Natural killer cell (primary cell): ENCODE data around the gene C3. TPM values are rescaled to one million over a fixed set of nuclear protein-coding genes. Genes with fewer than 3 reads are reported as not detected.
A peak's percentile ranks its signal among the peaks of the same experiment; 100 is the strongest.

ENCODE experiments used
- ATAC-seq, 3 donors: fragments of 150-1000 bp in 2 of 3; fragments of 200-7000 bp in 1 of 3; cut with Tn5 transposase; 1 replicate in 1 of 3; 2 replicates in 2 of 3; pipeline ENCODE4 v1.10.0; 2021; ENCODE audit warnings: mild to moderate bottlenecking in 2 of 3, moderate library complexity in 2 of 3
- DNase-seq, 2 donors: peaks; one replicate each; pipeline versions ENCODE4 v3.0.0 to v3.0.0-alpha.2; 2013 to 2021; ENCODE audit warnings: mixed read lengths in 1 of 2
- H3K27ac ChIP-seq: one replicate; pipeline ENCODE4 v1.5.1; 2013; ENCODE audit warnings: mild to moderate bottlenecking, low read length
- H3K27me3 ChIP-seq: one replicate; pipeline ENCODE4 v1.6.1; 2013; ENCODE audit warnings: low read length; ENCODE audit not compliant: control insufficient read depth, insufficient read depth
- H3K36me3 ChIP-seq: one replicate; pipeline ENCODE4 v1.6.1; 2013; ENCODE audit warnings: low read length; ENCODE audit not compliant: control insufficient read depth, insufficient read depth
- H3K4me1 ChIP-seq: one replicate; pipeline ENCODE4 v1.6.1; 2013; ENCODE audit warnings: low read length; ENCODE audit not compliant: control insufficient read depth, insufficient read depth
- H3K4me3 ChIP-seq: one replicate; pipeline ENCODE4 v1.5.1; 2013; ENCODE audit warnings: low read length
- H3K9me3 ChIP-seq: one replicate; pipeline ENCODE4 v1.6.1; 2013; ENCODE audit warnings: low read length; ENCODE audit not compliant: control insufficient read depth, insufficient read depth
- H3K27ac Mint-ChIP-seq, 2 donors: one replicate each; pipeline ENCODE4 v1.8.0; 2022; ENCODE audit warnings: mild to moderate bottlenecking in 2 of 2, mixed read lengths in 2 of 2, moderate library complexity in 1 of 2
- H3K27me3 Mint-ChIP-seq, 2 donors: one replicate each; pipeline ENCODE4 v1.8.0; 2022; ENCODE audit warnings: low read depth in 2 of 2, mixed read lengths in 2 of 2
- H3K36me3 Mint-ChIP-seq: one replicate; pipeline ENCODE4 v1.8.0; 2022; ENCODE audit warnings: mixed read lengths
- H3K4me1 Mint-ChIP-seq, 2 donors: one replicate each; pipeline ENCODE4 v1.8.0; 2022; ENCODE audit warnings: mixed read lengths in 2 of 2
- H3K4me3 Mint-ChIP-seq: one replicate; pipeline ENCODE4 v1.8.0; 2022; ENCODE audit warnings: mild to moderate bottlenecking, moderate library complexity, mixed read lengths
- H3K9me3 Mint-ChIP-seq, 2 donors: one replicate each; pipeline ENCODE4 v1.8.0; 2022; ENCODE audit warnings: mixed read lengths in 2 of 2
- WGBS: methylation state at CpG from one replicate; pipeline ENCODE4 v1.1.7; 2013; ENCODE audit warnings: missing lambda C conversion rate; ENCODE audit not compliant: insufficient coverage; 5-methylcytosine and 5-hydroxymethylcytosine counted together
- intact Hi-C: fragments of 100-400 bp; cut with micrococcal nuclease; formaldehyde crosslinking; loops from one replicate; pipeline ENCODE4 v1.14.2; 2022
- total RNA-seq, 4 donors: library from RNA; stranded (reverse); fragments of 120-200 nt in 1 of 4; gene quantifications; one replicate each; pipeline versions ENCODE4 v1.2.3 to v1.2.4, GENCODE V29; 2013 to 2022
- TF ChIP-seq, protein P1 (sequence below): fragments of 200-600 bp; IDR thresholded peaks from one replicate; pipeline ENCODE4 v1.8.0; 2022; ENCODE audit warnings: antibody characterized with exemption

C3 gene
- total RNA-seq, 3 donors from 2014 or later (not counting 1 experiment from before 2014, with no cell fraction given) = 0.38 to 5.5 TPM; not detected in 1

DNA sequence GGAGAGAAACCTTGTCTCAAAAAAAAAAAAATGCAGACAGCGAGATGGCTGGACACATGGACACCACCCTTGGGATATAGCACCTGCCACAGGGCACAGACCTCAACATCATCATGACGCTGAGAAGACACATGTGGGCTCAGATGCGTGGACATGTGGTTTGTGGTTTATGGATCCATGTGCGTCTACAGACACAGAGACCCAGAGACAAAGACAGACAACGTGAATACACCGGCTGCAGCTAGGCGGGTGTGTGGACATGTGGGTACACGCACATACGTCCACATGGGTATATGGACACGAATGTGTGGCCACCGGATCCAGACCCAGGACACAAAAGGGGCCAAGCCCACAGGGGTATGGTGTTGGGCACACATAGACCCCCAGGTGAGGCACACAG is 51.8 kb downstream of the C3 start:
- no peak for ATAC-seq
- peak overlapping the region; percentile 84 for H3K27ac ChIP-seq
- intact Hi-C loops = no loop called here
- TF ChIP-seq, protein P1, sequence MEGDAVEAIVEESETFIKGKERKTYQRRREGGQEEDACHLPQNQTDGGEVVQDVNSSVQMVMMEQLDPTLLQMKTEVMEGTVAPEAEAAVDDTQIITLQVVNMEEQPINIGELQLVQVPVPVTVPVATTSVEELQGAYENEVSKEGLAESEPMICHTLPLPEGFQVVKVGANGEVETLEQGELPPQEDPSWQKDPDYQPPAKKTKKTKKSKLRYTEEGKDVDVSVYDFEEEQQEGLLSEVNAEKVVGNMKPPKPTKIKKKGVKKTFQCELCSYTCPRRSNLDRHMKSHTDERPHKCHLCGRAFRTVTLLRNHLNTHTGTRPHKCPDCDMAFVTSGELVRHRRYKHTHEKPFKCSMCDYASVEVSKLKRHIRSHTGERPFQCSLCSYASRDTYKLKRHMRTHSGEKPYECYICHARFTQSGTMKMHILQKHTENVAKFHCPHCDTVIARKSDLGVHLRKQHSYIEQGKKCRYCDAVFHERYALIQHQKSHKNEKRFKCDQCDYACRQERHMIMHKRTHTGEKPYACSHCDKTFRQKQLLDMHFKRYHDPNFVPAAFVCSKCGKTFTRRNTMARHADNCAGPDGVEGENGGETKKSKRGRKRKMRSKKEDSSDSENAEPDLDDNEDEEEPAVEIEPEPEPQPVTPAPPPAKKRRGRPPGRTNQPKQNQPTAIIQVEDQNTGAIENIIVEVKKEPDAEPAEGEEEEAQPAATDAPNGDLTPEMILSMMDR = no peak
- peaks cover 71% of the 10 kb centered on the region for H3K4me1 ChIP-seq
- H3K27me3 ChIP-seq = no peaks in the 10 kb centered on the region
- Mint-ChIP-seq H3K4me1 (peaks cover 27 to 48% of the 10 kb centered on the region in 2 donors), H3K27ac (peak overlapping the region; percentile 98 to 100), H3K36me3 (no peaks in the 10 kb centered on the region), H3K9me3 (no peaks in the 10 kb centered on the region), H3K27me3 (no peaks in the 10 kb centered on the region), H3K4me3 (peak overlapping the region; percentile 99)
- peak in 1 of 2 donors; percentile 67 for DNase-seq
- H3K9me3 ChIP-seq = no peaks in the 10 kb centered on the region
- WGBS = 40% methylated on average over 11 of the region's 11 CpGs
- H3K4me3 ChIP-seq = peak overlapping the region; percentile 76
- H3K36me3 ChIP-seq = peaks cover 33% of the 10 kb centered on the region

DNA sequence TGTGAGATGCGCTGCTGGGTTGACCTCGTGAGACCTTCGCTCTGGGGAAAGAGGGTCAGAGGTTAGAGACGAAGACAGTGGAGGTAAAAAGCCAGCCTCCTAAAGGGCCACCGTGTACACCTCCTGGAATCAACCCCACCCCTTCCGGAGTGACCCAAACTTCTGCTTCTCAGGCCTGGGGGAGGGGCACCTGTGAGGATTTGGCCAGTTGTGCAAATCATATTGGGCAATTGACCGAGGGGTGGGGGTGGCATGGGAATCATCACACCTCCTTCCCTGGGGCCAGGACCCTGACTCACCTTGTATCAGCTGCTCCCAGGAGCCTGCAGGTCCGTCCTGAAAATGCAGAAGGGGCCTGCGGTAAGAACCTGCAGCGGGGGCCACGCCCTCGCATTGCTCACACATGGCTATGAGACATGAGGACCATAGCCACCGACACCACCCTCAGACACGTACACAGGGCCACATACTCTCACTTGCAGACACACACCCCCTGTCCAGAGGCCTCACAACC is 53.3 kb downstream of the C3 start:
- 69% methylated on average over 13 of the region's 14 CpGs for WGBS
- Histone ChIP-seq H3K4me3 (no peak overlapping the region), H3K9me3 (no peaks in the 10 kb centered on the region), H3K36me3 (peaks cover 37% of the 10 kb centered on the region), H3K4me1 (peaks cover 82% of the 10 kb centered on the region), H3K27me3 (no peaks in the 10 kb centered on the region), H3K27ac (peak overlapping the region; percentile 11)
- Mint-ChIP-seq H3K4me1 (peaks cover 31 to 45% of the 10 kb centered on the region in 2 donors), H3K4me3 (peak overlapping the region; percentile 40), H3K27me3 (no peaks in the 10 kb centered on the region), H3K9me3 (no peaks in the 10 kb centered on the region), H3K27ac (peak overlapping the region; percentile 69 to 74), H3K36me3 (no peaks in the 10 kb centered on the region)
- DNase-seq (peak in 1 of 2 donors; percentile 46), ATAC-seq (no peak)
- intact Hi-C loops = no loop called here
- TF ChIP-seq, protein P1 = no peak

DNA sequence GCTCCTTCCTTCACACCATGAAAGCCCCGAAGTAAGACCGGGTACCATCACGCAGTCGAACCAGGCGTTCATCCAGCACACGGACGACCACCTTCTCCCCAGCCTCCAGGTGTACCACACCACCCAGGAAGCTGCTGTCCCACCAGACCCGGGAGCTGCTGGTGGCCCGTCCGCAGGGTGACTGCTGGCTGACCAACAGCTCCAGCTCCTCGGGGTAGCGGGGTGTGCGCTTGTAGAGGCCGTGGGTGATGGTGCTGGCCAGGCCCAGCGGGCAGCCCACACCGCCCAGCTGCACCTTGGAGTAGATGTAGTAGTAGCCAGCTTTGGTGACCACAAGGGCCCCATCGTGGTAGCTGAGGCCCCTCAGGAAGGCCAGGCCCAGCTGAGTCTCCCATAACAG is 55.5 kb downstream of the C3 start:
- intact Hi-C loops = loop anchor here (5.0 kb wide), 1 partner anchor 137 kb away; no protein-coding TSS in a partner anchor
- Mint-ChIP-seq H3K4me3 (peak overlapping the region; percentile 6), H3K4me1 (peaks cover 45 to 55% of the 10 kb centered on the region in 2 donors), H3K9me3 (no peaks in the 10 kb centered on the region), H3K27me3 (no peaks in the 10 kb centered on the region), H3K36me3 (no peaks in the 10 kb centered on the region), H3K27ac (no peak overlapping the region)
- no peak overlapping the region for H3K27ac ChIP-seq
- H3K4me1 ChIP-seq = peaks cover 85% of the 10 kb centered on the region
- ATAC-seq (no peak), DNase-seq (no peak)
- WGBS = 96% methylated on average over 17 of the region's 17 CpGs
- no peaks in the 10 kb centered on the region for H3K9me3 ChIP-seq
- no peak overlapping the region for H3K4me3 ChIP-seq
- TF ChIP-seq, protein P1 = no peak
- H3K27me3 ChIP-seq = no peaks in the 10 kb centered on the region
- peaks cover 37% of the 10 kb centered on the region for H3K36me3 ChIP-seq
